ENCODE measurements around the gene PDE10A.

DNA sequence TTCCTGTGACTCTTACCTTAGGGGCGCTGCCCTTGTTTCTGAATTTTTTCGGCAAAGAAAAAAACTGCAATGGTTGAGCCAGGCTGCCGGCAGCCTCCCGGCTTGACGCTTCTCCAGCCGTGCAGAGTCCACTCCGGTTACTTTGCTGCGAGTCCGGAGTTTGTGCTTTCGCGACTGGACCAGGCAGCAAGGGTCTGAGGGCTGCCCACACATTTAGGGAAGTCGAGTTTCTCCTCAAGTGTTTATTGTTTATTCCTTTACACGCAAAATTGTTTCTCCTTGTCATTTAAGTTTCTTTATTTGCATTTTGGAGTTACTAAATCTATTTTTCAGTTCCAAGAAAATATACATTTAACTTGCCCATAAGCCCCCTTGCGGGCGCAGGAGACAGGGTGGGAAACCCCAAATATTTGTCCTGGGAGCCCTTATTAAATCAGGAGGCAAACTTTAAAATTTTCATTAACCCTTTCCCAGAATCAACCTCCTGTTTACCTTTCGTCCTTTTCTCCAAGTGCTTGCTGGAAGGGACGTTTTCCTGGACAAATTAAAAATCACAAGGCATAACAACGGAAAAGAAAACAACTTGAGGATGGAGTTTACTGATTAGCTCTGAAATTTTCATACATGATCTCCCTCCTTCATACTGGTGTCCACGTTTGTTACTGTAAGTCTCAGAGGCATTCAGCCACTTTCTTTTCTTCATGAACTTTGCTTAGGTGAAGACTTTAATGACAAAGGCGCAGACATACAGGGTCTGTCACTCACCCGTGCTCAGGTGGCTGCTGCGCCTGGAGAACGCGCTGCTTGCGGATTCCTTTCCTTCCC is 1.7 kb upstream of the PDE10A start:
- TF ChIP-seq CTCF (conservative IDR thresholded peaks at IDR 0.05), result no peak
- no peak for TF ChIP-seq ZFX (IDR thresholded peaks at IDR 0.05)
